C1 segment of cervical spinal cord (tissue), 14 donors: ENCODE results near the gene COL5A1.
A peak's percentile ranks its signal among the peaks of the same experiment; 100 is the strongest.

Experiments used
- DNase-seq, 14 donors: peaks; one replicate each; lab custom pipeline; 2025; lab: John Stamatoyannopoulos, UW

Gene COL5A1

DNA sequence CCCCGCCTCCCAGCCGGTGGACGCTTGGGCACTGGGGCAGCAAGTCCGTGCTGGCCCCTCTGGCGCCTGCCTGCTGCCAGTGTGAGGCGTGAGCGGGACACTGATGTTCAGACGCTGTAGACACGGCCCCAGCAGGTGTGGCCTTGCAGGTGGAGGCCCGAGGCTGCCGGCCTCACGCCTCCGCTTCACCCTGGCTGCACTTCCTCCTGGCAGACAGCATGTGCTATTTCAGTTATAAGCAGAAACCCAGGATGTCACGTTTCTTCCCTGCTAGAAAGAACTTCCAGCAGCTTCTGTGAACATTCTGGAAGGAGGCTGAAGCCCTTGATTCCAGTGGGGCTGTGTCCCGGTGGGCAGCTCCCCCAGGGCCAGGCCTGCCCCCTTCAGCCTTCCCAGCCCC lies 124.2 kb downstream of the COL5A1 start:
- DNase-seq = no peak

DNA sequence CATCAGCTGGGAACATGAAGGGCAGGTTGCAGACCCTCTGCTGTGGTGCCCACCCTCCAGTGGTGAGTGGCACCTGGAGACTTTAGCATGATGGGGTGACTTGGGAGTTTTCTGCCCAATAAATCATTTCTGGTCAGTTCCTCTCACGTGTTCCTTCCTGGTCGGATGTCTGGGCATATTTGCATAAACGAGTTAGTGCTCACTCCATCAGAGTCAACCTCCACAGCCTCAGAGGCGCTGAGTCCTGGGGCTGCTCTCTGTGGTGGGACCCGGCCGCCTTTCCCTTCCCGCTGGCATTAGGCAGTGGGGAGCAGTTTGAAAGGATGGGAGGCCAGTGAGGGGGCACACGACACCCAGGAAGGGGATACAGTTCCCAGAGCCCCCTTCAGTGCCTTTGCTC lies 125.0 kb downstream of the COL5A1 start:
- DNase-seq = no peak

DNA sequence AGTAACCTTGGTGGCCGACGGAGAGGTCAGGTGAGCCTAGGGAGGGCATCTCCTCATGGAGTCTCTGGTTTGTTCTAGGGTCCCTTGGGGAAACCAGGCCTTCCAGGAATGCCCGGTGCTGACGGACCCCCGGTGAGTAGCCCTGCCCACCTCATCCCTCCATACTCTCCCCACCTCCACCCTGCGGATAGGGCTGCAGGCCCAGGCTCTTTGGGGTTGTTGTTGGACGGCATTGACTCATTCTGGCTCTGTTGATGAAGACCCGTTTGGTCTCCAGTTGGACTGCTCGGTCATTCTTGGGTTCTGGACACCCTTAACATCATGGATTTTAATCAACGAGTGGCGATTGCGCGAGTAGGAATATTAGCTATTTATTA lies 126.7 kb downstream of the COL5A1 start:
- no peak for DNase-seq

DNA sequence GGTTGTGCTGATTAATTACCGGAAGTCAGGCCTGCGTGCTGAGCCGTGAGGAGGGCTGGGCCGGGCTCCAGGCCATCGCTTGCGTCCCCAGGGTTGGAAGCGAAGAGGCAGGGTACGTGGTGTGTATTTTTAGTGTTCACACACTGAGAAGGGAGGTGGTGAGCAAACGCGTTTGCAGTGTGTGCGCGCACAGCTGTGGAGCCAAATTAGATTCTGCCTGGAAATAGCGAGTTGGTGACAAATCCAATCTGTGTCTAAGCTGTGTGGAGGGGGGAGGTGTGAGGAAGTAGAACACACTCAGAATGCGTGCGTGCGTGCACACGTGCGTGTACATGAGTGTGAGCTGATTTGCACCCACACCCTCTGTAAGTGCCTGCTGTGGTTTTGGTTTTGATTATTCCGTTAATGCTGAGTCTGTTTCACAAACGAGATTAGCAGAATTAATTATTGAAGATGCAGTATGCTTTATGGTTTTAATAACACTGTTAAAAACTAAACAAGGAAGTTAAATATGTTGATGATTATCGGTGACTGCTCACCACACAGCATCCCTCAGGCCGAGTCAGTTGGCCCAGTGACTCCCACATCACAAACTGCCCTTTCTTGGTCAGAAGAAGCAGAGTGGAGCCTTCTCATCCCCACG lies 127.2 kb downstream of the COL5A1 start:
- no peak for DNase-seq

DNA sequence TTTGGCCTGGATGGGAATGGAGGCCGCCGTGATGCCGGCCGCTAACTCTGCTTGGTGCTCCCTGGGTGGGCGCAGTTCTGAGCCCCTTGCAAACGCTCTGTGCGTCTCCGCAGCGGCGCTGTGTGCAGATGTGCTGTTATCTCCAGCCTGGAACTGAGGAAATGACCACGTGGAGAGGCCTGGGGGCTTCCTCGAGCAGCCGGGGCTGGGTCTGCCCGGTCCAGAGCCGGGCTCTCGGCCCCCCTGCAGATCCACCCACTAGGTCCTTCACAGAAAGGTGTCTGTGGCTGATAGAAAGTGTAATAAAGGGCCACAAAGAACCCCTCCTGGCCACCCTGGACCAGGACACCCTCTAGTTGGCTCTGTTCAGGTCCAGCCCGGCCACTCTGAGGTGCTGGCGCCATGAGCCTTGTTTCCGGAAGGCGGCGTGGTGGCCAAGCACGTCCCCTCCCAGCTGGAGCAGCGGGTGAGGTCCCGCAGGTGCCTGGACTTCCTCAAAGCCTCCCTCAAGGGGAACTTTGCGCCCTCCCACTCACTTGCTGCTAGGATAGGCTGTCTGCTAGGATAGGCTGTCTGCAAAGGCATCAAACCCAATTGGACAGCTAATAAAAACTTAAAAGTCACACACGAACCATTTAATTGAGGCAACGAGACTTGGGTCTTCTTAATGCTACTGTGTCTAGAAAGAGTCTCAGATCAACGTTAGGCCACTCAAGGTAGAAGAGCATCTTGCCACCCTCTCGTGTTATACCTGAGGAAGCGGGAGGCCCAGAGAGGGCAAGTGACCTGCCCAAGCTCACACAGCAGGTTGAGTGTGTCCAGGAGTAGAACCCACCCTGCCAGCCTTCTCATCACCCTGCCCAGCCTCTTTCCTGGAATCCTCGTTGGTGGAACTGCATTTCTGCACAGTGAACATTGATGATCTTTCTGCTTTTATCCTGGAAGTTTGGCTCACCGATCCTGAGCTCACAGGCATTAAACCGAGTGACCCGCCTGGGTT lies 129.7 kb downstream of the COL5A1 start:
- DNase-seq = no peak

DNA sequence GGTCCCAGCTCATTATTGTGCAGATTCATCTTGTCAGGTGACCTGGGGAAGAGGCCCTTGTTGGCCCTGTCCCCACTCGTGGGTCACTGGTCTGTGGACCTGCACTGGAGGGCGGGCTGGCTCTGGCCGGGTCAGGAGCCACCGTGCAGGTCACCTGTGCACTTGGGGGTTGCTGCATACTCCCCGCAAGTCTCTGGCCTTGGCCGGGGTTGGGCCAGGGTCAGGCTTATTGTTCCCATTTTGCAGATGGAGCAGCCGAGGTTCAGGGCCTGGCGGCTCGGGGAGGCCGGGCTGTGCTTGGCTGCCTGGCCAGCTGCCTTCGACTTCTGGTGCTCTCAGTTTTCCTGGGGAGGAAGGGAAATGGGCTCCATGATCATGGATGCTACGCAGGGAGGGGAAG lies 130.7 kb downstream of the COL5A1 start:
- no peak for DNase-seq

DNA sequence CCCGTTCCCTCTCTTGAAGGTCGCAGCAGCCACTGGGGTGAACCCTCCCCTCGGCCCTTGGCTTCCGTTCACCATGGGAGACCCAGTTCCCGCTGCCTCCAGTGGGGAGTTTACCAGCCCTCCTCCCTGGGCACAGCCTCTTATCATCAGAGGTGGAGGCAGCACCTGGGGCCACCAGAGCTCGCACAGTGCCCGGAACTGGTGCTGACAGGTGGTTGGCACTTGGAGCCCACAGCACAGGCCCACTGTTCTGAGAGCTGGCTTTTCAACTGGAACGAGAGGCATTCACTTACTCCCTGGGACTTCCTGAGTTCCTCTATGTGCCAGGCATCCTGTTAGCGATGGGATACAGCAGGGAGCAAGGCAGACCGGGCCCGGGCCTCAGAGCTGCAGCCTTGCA lies 132.2 kb downstream of the COL5A1 start:
- DNase-seq = no peak

DNA sequence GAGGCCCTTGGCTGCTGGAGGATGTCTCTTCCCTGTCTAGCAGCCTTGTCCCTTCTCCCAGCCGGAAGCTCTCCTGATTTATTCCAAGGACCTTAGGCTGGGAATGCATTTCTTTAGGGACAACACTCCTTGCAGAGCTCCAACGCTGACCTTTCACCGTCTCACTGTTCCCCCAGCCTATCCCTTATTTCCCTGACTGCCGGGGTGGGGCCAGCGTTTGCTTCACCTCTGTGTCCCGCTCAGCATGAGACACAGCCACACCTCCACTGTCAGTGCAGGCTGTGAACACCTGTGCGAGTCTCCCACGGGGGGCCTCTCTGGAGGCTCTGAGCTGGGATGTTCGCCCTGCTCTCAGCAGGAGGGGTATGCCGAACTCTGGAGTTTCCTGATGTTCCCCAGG lies 132.8 kb downstream of the COL5A1 start:
- no peak for DNase-seq

DNA sequence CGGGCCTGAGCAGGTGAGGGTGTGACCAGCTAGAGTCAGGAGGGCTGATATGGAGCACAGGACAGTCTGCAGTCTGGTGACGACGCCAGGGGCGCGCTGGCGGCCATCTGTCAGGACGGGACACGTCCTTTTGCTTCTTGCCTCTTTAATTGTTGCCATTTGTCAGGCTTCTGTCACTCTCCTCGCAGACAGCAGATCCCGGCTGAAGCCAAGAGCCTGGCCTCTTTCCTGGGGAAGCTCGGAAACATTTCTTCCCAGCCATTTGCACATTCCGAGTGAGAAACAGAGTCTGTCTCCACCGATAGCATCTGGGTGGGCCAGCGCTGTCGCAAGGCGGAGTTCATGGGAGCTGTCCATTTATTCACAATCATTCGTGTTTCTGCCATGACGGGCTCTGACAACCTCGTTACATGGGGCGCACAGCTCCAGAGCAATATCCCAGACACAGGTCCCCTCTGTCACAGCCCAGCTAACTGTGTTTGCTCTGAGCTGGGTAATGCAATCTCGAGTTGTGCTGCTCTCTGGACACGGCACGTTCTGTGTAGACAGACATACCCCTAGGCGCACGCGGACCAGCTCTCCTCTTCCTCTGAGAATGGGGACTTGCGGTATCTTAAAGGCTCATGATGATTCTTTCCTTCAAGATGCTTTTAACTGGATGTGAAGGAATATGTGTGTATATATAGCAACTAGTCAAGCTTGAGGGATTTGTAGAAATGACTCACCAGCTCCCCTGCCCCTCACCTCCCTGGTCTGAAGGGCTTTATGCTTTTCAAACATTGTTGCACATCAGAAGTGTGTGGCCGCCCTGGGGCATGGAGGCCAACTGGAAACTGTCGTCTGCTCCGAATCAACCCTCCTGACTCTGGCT lies 133.7 kb downstream of the COL5A1 start:
- DNase-seq = peak in 1 of 14 donors; percentile 25

DNA sequence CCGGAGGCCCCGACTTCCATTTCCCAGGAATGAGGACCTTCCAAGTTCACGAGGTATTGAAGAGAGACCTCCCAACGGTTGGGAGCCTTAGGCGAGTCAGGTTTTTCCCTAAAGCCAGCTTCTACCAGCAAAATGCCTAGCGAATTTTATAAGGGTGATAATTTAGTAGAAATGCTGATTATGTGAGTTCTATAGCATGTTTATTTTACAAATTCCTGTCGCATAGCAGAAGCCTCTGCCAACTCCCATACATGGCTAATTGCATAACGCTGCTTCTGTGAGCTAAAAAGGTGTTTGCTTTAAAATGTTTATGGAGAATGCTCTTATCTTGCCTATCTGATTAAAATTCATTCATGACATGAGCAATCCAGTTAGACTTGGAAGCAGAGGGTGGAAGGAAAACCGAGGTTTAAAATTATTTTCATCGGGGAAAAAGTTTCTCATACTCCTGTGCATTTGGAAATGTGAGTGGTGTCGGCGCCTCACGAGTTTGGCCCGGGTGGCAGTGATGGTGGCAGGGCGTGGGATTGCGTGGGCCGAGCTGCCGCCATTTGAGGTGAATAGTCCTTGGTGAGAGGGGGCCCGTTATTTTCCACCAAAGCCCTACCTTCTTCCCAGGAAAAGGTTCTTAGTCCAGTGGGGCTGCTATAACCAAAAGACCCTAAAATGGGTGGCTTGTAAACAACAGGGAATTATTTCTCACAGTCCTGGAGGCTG lies 134.6 kb downstream of the COL5A1 start:
- DNase-seq = no peak

DNA sequence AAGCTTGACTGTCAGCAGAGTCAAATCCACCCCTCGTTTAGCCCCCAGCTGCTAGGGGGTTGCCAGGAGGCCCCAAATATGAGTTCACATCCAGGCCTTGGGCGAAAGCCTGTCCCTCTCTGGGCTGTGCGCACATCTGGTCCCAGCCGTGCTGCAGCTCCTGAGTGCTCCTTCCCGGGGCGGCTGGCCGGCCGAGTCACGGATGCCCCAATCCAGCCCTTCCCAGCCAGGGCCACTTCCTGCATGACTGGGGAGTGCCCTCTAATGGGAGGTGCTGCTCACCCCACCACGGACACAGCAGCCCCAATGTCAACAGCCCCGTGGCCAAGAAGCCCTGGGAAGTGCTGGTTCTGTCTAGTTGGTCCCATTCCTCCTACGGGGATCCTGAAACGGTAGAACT lies 135.6 kb downstream of the COL5A1 start:
- DNase-seq = no peak

DNA sequence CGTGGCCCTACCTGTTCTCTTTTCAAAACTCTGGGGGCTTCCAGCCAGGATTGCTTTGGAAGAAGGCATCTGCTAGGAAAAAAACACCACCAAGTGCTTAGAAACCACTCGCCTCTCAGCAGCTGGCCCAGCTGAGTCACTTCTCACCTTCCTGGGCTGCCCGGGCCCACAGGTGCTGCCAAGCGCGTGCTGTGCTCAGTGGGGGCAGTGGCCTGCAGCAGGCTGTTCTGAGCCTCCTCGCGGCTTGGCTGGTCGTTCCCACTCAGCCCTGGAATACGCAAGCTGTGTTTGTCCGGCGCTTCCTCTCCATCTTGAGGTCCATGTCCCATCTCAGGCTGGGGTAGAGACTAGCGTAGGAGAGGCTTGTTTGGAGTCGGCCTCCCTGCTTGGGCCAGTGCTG lies 136.6 kb downstream of the COL5A1 start:
- DNase-seq = no peak

DNA sequence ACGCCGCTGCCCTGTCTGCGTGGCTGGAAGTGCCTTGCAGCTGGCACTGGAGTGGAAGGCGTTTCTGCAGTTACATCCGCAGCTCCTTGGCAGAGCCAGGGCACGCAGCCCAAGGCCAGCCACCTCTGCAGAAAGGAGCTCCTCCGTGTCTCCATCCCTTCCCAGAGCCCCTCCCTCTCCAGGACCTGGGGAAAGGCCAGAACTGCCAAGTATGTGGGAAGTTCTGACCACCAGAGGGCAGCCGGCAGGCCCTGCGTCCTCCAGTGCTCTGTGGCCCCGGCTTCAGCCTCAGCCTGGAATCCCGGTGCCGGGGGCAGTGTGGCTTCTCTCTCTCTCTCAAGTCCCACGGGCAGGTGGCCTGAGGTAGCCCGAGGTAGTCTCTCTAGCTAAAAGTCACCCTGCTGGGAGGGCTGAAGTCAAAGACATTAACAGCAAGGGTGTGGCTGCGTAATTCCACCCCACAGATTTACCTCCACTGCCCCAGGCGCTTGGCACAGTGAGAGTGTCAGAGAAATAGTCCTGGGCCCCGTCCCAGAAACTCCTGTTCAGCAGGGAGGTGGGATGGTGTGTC lies 137.3 kb downstream of the COL5A1 start:
- DNase-seq = peak in 6 of 14 donors; percentile 1 to 47 (median 12)

DNA sequence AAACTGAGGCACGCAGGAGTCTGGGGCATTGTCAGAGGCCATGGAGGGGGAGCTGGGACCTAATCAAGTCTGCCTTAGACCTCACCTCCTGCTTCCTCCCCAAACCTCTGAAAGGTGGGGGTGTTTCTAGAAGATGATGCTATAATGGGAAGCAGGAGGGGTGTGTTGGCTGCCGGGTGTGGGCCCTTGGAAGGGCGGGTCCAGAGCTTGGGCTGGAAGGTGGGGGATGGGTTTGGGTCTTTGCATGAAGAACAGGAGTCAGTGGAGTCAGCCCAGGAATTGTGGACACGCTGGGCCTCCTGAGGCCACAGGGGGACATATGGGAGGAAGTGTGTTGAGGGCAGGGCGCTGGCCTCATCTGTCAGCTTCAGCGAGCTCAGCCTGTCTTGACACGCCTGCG lies 138.0 kb downstream of the COL5A1 start:
- no peak for DNase-seq

DNA sequence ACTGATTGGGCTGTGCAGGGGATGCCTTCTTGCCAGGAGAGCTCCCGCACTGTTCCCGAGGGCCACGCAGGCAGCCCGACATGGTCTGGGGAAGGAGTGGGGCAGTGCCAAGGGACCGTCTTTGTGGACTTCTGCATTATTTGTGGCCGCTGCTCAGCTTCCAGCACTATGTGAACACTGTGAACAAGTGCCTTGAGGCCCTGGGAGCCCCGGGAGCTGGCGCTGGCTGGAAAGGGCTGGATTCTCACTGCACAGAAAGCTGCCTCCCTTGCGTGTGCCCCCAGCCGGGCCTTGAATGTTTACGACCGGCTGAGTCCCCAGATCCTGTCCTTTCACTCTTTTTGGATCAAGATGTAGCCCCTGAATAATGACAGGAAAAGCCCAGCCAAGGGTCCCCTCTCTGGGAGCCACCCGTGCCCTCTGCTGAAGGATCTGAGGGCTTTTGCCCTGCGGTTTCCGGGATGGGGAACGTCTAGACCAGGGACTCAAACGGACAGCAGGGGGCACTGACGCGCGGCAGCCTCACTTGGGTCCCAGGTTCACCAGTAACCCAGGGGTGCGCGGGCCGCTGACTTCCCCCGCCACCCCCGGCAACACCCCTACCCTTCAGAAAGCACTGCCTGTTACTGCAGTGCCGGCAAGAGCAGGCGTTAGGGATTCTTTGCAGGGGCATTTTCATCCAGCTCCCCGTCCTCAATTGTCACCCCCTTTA lies 140.1 kb downstream of the COL5A1 start:
- no peak for DNase-seq

DNA sequence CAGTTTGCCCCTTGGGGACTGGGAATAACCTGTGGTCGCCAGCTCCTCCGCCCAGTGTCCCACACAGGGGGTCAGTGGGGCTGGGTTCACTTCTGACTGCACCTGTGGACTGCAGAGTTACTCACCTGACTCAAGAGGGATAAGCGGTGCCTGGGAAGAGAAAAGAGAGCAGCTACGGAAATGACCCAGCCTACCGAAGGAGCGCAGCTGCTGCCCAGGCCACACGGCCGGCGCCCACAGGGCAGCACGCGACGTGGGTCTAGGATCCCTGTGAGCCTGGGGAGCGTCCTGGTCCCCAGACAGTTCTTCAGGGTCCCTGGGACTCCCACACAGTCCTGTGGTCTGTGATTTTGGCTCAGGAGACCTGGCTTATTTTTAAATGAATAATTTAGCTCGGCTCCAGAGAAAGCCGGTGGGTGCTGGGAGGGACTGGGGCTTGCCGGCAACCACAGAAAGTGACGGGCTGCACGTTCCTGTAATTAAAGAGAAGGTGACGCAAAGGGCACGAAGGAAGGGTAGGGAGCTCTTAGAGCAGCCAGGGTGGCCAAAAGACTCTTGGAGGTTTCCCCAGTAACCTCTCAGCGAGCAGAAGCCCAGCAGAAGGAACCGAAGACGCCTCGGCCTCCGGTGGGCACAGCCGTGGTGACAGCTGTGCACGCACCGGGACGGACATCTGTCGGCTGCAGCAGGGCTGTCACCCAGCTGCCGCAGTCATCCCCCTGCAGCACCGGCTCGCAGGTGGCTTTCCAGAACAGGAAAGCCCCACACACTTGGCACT lies 141.5 kb downstream of the COL5A1 start:
- DNase-seq = no peak

DNA sequence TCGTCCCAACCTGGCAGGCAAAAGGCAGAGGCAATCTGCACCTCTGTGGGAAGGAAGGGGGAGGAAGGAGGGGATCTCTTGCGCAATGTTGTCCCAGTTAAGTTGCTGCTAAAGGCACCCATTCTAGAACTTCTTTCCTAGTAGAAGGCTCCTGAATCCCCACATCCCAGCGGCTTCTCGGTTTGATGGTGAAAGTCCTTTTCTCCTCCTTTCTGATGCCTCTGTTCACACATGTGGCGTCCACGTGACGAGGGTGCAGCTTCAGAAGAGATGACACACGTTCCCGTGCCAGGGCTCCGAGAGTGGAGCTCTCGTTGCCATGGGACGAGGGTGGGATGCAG lies 142.1 kb downstream of the COL5A1 start:
- no peak for DNase-seq

DNA sequence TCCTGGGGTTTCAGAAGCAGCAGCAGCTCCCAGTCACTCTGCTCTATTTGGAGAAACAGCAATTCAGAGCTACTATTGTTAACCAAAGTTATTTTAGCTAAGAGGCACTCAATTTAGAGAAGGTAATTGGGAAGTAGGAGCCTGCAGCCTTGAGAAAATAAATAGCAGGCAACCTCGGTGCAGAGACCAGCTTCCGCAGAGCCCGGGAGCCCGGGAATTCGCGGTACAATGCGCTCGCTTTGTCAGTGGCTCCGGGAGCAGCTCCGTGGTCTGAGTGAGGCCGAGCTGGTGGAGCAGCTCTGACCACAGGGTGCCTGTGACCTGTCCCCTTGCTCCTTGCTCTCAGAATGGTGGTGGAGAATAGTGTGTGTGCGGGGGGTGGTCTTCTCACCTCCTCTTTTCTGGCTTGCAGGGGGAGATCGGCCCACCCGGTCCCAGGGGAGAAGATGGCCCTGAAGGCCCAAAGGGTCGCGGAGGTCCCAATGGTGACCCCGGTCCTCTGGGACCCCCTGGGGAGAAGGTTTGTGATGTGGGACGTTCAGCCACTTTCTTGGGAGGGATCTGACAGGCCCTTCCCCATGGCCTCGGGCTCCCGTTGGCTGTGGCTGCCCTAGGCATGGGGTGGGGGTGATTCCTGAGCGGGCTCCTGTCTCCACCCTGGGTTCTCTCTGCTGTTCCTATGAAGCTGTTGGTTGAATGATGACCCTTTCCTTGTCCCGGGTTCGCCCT lies 143.1 kb downstream of the COL5A1 start:
- no peak for DNase-seq
